Activated CD4-positive, alpha-beta T cell treated with anti-CD3 and anti-CD28 coated beads for 24 hours (primary cell): ENCODE results near the gene ANKRD65.
"Not testable (repeated sequence)": the region's sequence is repeated elsewhere in the genome, so short reads cannot be mapped to it uniquely, and the experiment has no call there.

Source experiments
- DNase-seq, 2 donors: peaks; one replicate each; pipeline ENCODE4 v3.0.0-alpha.2; 2020; ENCODE audit warnings: low read depth in 2 of 2

The ANKRD65 gene

GRCh38 chr1:1430992-1431844 lies 10.1 kb upstream of the ANKRD65 start:
- DNase-seq: no peak

- DNase-seq: no peak
Observed at GRCh38 chr1:1430114-1430982, 9.3 kb upstream of the ANKRD65 start.

- DNase-seq: no peak
Observed at GRCh38 chr1:1429671-1430073, 8.6 kb upstream of the ANKRD65 start.

GRCh38 chr1:1428967-1429366 lies 7.9 kb upstream of the ANKRD65 start:
- DNase-seq: not testable (repeated sequence)

GRCh38 chr1:1428174-1428573 lies 7.1 kb upstream of the ANKRD65 start:
- DNase-seq: no peak

- no peak for DNase-seq
Observed at GRCh38 chr1:1427820-1428148, 6.7 kb upstream of the ANKRD65 start.

DNA sequence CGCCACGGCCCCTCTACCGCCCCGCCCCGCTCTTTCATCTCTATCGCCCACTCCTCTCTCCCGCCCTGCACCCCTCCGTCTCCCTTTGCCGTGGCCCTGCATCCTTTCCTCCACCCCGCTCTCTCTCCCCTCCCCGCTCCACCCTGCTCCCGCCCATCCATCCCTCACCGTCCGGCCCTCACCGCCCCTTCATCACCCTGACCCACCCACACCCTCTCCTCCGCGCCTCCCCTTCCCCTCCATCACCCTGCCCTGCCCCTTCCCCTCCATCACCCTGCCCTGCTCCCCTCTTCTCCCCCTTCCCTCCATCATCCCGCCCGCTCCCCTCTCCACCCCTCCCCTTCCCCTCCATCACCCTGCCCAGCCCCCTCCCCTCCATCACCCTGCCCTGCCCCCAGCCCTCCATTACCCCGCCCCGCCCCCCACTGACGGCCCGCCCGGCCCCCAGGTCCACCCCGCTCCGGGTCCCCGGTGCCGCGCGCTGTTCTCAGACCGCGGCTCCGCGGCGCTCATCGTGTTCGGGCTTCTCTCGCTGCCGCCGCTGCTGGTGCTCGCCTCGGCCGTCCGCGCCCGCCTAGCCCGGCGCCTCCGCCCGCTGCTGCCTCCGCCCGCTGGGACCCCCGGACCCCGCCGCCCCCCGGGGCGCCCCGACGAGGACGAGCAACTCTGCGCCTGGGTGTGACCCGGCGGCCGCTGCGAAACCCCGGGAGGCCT lies 6.2 kb upstream of the ANKRD65 start:
- no peak for DNase-seq

- DNase-seq: no peak
Observed at GRCh38 chr1:1426496-1427105, 5.5 kb upstream of the ANKRD65 start.

- no peak for DNase-seq
Observed at GRCh38 chr1:1425753-1426495, 4.8 kb upstream of the ANKRD65 start.

DNA sequence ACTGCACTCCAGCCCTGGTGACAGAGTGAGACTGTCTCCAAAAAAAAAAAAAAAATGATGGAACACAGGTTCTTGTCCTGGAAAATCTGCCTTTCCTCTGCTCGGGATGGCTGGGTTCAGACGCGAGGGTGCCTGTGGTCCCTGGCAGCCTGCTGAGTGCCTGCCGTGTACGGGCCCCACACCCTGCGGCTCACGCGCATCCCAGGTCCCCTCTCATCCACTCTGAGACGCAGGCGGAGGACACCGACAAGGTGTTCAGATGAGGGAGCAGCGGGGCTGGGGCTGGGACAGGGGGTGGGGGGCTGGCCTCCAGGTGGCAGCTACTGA lies 4.3 kb upstream of the ANKRD65 start:
- DNase-seq: no peak

DNA sequence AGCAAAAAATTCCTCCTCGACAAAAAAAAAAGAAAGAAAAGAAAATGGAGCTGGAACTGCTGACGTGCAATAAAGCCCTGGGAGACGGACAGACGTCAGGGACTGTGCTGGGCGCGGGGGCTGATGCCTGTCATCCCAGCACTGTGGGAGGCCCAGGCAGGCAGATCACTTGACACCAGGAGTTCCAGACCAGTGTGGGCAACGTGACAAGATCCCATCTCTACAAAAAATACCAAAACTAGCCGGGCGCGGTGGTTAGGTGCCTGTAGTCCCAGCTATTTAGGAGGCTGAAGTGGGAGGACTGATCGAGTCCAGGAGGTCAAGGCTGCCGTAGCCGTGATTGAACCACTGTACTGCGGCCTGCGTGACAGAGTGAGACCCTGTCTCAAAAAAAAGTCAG lies 3.6 kb upstream of the ANKRD65 start:
- no peak for DNase-seq

GRCh38 chr1:1423245-1423597 lies 2.1 kb upstream of the ANKRD65 start:
- DNase-seq: no peak

DNA sequence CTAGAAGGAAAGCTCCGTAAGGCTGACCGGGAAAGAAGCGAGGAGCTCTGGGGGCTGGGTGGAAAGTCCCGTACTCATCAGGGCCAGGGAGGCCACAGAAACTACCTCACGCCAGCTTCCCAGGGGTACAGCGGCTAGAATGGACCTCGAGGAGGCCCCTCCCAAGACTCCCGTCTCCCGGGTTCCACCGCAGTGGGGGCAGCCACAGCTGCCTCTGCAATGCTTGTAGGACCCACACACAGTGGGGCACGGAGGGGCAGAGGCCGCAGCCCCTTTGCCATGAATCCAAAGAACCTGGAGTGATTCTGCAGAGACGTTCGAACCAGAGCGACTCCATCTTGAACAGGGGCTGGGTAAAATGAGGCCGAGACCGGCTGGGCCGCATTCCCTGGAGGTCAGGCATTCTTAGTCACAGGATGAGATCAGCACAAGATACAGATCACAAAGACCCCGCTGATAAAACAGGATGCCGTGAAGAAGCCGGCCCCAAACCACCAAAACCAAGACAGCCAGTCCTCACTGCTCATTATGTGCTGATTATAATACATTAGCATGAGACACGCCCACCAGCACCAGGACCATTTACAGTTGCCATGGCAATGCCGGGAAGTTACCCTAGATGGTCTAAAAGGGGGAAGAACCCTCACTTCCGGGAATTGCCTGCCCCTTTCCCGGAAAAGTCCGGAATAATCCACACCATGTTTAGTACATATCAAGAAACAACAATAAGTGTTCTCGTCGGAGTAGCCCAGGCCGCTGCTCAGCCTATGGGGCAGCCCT lies 1.6 kb upstream of the ANKRD65 start:
- no peak for DNase-seq

- DNase-seq: no peak
Observed at GRCh38 chr1:1421907-1422464, 910 bp upstream of the ANKRD65 start.

GRCh38 chr1:1420654-1421141 lies 378 bp downstream of the ANKRD65 start:
- no peak for DNase-seq

GRCh38 chr1:1419813-1420653 lies 1.0 kb downstream of the ANKRD65 start:
- no peak for DNase-seq

GRCh38 chr1:1419363-1419812 lies 1.7 kb downstream of the ANKRD65 start:
- DNase-seq: no peak

DNA sequence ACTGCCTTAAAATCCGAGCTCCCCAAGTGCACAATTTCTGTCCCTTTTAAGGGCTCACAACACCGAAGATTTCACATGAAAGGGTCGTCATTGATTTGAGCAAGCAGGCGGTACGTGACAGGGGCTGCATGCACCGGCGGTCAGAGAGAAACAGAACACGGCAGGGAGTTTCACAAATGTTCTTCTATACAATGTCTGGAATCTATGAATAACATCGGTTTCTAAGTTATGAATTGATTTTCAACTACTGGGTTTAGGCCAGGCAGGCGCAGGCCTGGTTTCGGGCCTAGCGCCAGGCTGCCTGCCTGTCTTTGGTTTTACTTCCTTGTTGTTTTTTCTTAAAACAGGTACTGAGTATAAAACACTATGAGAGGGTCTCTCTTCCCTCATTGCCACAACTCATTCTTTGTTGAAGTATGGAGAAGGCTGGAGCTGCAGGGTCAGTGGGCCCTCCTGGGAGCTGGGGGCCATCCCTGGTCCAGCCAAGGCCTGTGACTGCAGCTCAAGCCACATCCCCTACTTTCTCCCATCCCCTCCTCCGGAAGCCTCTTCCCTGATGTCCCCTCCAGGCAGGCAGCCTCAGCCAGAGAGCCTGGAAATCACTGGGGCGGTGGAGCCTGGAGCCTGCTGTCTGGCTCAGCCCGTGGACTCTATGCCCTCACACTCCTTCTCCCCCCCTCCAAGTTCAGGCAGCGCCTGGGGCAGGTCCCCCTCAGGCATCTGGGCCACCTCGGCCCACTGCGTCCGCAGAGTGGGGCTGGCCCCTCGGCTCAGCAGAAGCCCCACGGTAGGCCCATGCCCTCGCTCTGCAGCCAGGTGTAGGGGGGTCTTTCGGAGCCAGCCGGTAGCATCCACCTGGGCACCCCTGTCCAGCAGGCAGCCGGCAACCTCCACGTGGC lies 2.4 kb downstream of the ANKRD65 start:
- DNase-seq: no peak
